Right lobe of liver (tissue), 4 donors: ENCODE results near the gene STX8.

Experiments used
- CTCF ChIP-seq, 4 donors: fragments of 200-600 bp in 3 of 4; fragments of 450-650 bp in 1 of 4; IDR thresholded peaks; one replicate each; pipeline versions ENCODE4 v1.5.1 to v1.8.0; 2016 to 2022; ENCODE audit warnings: antibody characterized with exemption in 4 of 4, mild to moderate bottlenecking in 2 of 4
- POLR2A ChIP-seq: fragments of 450-650 bp; IDR thresholded peaks from one replicate; pipeline ENCODE4 v1.6.1; 2017; ENCODE audit warnings: antibody characterized with exemption, mild to moderate bottlenecking
- donor health status: DM: no; HTN: no; CAD: no.
- donor health status: DM: no; HTN: no; CAD: no.
- donor health status: DM: no; HTN: yes; CAD: no.

- no peak for TF ChIP-seq CTCF (IDR thresholded peaks at IDR 0.05)
- no peak for TF ChIP-seq POLR2A
Observed at GRCh38 chr17:9364837-9365430, 210.7 kb downstream of the STX8 start.
